ACC112 (cell line): ENCODE results near the gene CFAP90.

Experiments
- H2AFZ ChIP-seq: fragments of 200-600 bp; sonication (generic); one replicate; pipeline ENCODE4 v1.6.0; 2017; ENCODE audit warnings: antibody characterized with exemption, low read length; ENCODE audit not compliant: unreplicated experiment
- H3K27ac ChIP-seq: fragments of 200-600 bp; sonication (generic); 2 replicates; pipeline ENCODE4 v1.5.1; 2014; ENCODE audit warnings: low read depth, mild to moderate bottlenecking, antibody characterized with exemption, low read length, moderate library complexity
- H3K27me3 ChIP-seq: fragments of 200-600 bp; sonication (generic); 2 replicates; pipeline ENCODE4 v1.6.1; 2014; ENCODE audit warnings: mild to moderate bottlenecking, antibody characterized with exemption, low read length, moderate library complexity, mixed read lengths; ENCODE audit not compliant: insufficient read depth
- H3K36me3 ChIP-seq: fragments of 200-600 bp; sonication (generic); 2 replicates; pipeline ENCODE4 v1.6.1; 2016; ENCODE audit warnings: mild to moderate bottlenecking, antibody characterized with exemption, low read length, moderate library complexity, mixed read lengths; ENCODE audit not compliant: insufficient read depth
- H3K4me1 ChIP-seq: fragments of 200-600 bp; sonication (generic); one replicate; pipeline ENCODE4 v1.6.1; 2016; ENCODE audit warnings: low read length, mixed read lengths; ENCODE audit not compliant: insufficient read depth, unreplicated experiment, control insufficient read depth
- H3K4me3 ChIP-seq: fragments of 200-600 bp; sonication (generic); 2 replicates; pipeline ENCODE4 v1.5.1; 2014; ENCODE audit warnings: mild to moderate bottlenecking, low read depth, low read length
- H3K79me2 ChIP-seq: fragments of 200-600 bp; sonication (generic); one replicate; pipeline ENCODE4 v1.6.0; 2016; ENCODE audit warnings: low read length; ENCODE audit not compliant: control insufficient read depth, unreplicated experiment, insufficient read depth

Gene CFAP90

GRCh38 chr5:7803937-7804336 is 47.0 kb downstream of the CFAP90 start:
- H3K36me3 ChIP-seq, result no peaks in the 10 kb centered on the region
- no peak overlapping the region for H2AFZ ChIP-seq

DNA sequence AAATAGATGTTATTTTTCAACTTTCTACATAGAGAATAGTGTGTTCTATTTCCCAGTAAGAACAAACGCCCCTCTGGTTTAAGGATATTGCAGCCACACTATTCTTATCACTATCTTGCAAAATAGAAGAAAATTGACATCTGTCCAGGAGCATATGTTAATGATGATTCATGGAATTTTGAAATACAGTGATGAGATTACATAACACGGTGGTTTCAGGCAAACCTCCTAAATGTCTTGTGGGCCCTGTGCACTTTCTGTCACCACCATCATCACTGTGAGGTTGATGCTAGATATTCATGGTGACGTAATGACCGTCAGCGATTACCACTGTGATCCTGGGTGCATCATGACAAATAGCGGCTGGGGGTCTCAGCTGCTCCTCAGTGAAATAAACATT is 48.1 kb downstream of the CFAP90 start:
- H3K79me2 ChIP-seq, result no peaks in the 10 kb centered on the region
- no peak overlapping the region for H2AFZ ChIP-seq
- no peak overlapping the region for H3K4me3 ChIP-seq
- no peak overlapping the region for H3K27ac ChIP-seq
- H3K4me1 ChIP-seq, result no peaks in the 10 kb centered on the region
- no peaks in the 10 kb centered on the region for H3K36me3 ChIP-seq
- H3K27me3 ChIP-seq, result peaks cover under 1% of the 10 kb centered on the region; the same call in 1 of the 2 replicates

More at GRCh38 chr5:7803937-7804336, 47.0 kb downstream of the CFAP90 start:
- no peak overlapping the region for H3K4me3 ChIP-seq
- H3K27me3 ChIP-seq, result no peaks in the 10 kb centered on the region
- no peak overlapping the region for H3K27ac ChIP-seq
- H3K4me1 ChIP-seq, result no peaks in the 10 kb centered on the region
- no peaks in the 10 kb centered on the region for H3K79me2 ChIP-seq

- peaks cover 5% of the 10 kb centered on the region; the same call in 1 of the 2 replicates for H3K27me3 ChIP-seq
- no peaks in the 10 kb centered on the region for H3K36me3 ChIP-seq
- no peak overlapping the region for H3K4me3 ChIP-seq
- no peak overlapping the region for H2AFZ ChIP-seq
- H3K27ac ChIP-seq, result no peak overlapping the region
- H3K79me2 ChIP-seq, result no peaks in the 10 kb centered on the region
- no peaks in the 10 kb centered on the region for H3K4me1 ChIP-seq
Measured at GRCh38 chr5:7801891-7802614, 48.9 kb downstream of the CFAP90 start.

DNA sequence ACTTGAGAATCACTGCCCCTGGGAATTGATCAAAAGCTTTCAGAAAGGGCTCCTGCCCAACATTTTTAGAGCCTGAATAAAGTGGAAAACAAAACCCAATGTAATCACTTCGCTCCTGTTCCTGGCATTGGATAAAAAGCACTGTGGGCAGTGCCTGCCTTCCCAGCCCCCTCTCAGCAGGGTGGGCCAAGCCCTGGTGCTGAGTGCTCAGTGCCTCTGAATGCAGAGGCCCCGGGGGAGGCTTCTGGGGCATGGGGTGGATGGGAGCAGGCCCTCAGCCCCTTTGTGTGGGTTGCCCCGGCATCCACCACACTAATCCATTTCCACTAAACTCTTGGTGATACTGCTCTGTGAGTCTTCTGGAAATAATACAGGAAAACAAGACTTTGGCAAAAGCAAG is 55.6 kb downstream of the CFAP90 start:
- Histone ChIP-seq H3K36me3 (no peaks in the 10 kb centered on the region), H3K79me2 (no peaks in the 10 kb centered on the region), H3K27ac (no peak overlapping the region), H2AFZ (no peak overlapping the region), H3K27me3 (peaks cover 8% of the 10 kb centered on the region; the same call in 1 of the 2 replicates), H3K4me3 (no peak overlapping the region), H3K4me1 (no peaks in the 10 kb centered on the region)

DNA sequence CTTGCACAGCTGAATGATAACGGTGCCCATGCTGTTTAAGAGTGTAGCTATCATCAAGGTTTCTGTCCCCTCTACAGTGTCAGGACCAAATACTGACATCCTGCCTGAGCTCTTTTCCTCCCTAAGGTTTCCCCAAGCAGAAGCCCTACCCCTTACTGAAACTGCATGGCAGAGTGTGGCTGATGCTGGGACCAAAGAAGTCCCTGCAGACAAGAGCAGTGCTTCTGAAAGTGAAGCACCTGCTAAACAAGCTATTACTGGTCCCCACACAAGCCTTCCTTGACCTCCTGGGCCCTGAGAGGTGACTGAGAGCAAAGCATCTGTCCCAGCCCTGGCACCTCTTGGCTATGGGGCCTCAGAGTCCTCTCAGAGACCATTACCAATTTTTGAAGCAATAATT is 56.1 kb downstream of the CFAP90 start:
- Histone ChIP-seq H3K27ac (no peak overlapping the region), H3K4me1 (no peaks in the 10 kb centered on the region), H3K27me3 (peaks cover 8% of the 10 kb centered on the region; the same call in 1 of the 2 replicates), H3K79me2 (no peaks in the 10 kb centered on the region), H3K36me3 (no peaks in the 10 kb centered on the region), H3K4me3 (no peak overlapping the region), H2AFZ (no peak overlapping the region)

- Histone ChIP-seq H3K4me3 (no peak overlapping the region), H3K27ac (no peak overlapping the region), H3K79me2 (no peaks in the 10 kb centered on the region), H3K36me3 (no peaks in the 10 kb centered on the region), H2AFZ (no peak overlapping the region), H3K27me3 (peaks cover 8% of the 10 kb centered on the region; the same call in 1 of the 2 replicates), H3K4me1 (no peaks in the 10 kb centered on the region)
Measured at GRCh38 chr5:7794311-7794710, 56.6 kb downstream of the CFAP90 start.

DNA sequence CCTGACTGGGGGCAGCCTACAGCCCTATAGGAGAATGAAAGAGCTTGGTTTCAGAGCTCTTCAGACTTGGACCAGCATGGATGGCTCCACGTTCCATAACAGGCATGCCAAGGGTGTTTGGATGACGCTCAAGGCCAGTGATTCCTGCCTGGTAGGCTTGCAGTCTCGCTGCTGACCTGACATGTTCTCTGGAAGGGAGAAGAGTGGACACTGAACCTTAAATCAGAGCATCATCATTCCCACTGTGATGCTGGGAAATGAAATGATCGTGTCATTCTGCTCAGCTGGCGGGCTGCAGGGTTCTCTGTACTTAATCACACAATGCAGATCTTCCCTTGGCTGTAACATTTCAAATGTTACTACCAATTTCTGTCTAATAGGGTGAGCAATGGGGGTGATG is 57.0 kb downstream of the CFAP90 start:
- Histone ChIP-seq H3K4me3 (no peak overlapping the region), H3K79me2 (no peaks in the 10 kb centered on the region), H2AFZ (no peak overlapping the region), H3K4me1 (no peaks in the 10 kb centered on the region), H3K36me3 (no peaks in the 10 kb centered on the region), H3K27me3 (peaks cover 8% of the 10 kb centered on the region; the same call in 1 of the 2 replicates), H3K27ac (no peak overlapping the region)

- H3K36me3 ChIP-seq, result no peaks in the 10 kb centered on the region
- H3K4me3 ChIP-seq, result no peak overlapping the region
- no peak overlapping the region for H3K27ac ChIP-seq
- no peaks in the 10 kb centered on the region for H3K79me2 ChIP-seq
- H3K27me3 ChIP-seq, result peaks cover 4% of the 10 kb centered on the region; the same call in 1 of the 2 replicates
- H3K4me1 ChIP-seq, result no peaks in the 10 kb centered on the region
- no peak overlapping the region for H2AFZ ChIP-seq
Measured at GRCh38 chr5:7789567-7789966, 61.4 kb downstream of the CFAP90 start.

DNA sequence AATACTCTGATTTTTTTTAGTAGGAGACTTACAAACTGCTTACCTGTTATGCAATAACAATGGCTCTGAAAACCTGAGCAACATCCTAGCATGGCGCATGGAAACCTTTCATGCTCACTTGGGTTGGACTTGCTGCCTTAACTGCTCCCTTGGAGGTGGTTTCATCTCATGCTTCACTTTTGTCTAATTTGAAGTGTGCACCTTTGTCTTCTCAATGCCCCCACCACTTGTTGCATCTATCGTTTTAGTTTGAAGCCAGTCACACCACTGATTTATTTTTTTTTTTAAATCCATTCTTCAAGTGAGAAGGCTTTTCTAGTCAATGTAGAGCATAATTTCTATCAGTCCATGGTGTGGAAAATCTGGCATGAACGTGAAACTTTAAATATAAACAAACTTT is 63.2 kb downstream of the CFAP90 start:
- Histone ChIP-seq H3K27ac (no peak overlapping the region), H3K79me2 (no peaks in the 10 kb centered on the region), H3K36me3 (no peaks in the 10 kb centered on the region), H3K4me1 (no peaks in the 10 kb centered on the region), H3K4me3 (no peak overlapping the region), H3K27me3 (no peaks in the 10 kb centered on the region), H2AFZ (no peak overlapping the region)

DNA sequence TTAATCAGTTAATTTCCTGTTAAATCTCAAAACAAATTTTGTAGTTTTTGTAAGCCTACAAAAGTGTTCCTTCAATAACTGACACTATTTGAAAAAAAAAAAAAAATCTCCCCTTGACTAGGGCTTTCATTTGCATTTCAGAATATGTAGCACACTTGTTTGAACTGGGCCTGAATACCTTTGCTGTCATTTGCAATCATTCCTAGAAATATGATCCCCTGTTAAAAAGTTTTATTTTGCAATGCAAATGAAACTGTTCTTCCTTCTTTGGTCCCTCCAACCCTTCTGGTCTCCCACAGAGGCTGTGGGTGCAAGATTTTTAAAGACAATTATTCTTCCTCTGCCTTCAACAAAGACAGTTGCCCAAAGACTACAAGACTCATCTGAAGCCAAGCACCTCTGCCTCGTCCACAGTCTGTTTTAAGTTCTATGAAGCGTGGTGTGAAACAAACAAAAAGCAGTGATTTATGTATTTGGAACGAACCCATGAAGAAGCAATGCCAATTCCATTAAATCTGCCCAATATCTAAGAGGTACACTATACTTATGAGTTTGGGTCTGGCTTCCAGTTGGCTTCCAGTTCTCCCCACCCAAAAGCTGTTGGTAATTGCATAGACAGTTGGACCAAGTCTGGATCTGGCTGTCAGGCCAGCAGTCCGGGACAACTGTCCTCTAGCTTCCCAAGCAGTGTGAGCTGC is 66.1 kb downstream of the CFAP90 start:
- no peaks in the 10 kb centered on the region for H3K79me2 ChIP-seq
- no peak overlapping the region for H3K27ac ChIP-seq
- no peak overlapping the region for H3K4me3 ChIP-seq
- H3K36me3 ChIP-seq, result no peaks in the 10 kb centered on the region
- H3K4me1 ChIP-seq, result no peaks in the 10 kb centered on the region
- no peak overlapping the region for H2AFZ ChIP-seq
- no peaks in the 10 kb centered on the region for H3K27me3 ChIP-seq

DNA sequence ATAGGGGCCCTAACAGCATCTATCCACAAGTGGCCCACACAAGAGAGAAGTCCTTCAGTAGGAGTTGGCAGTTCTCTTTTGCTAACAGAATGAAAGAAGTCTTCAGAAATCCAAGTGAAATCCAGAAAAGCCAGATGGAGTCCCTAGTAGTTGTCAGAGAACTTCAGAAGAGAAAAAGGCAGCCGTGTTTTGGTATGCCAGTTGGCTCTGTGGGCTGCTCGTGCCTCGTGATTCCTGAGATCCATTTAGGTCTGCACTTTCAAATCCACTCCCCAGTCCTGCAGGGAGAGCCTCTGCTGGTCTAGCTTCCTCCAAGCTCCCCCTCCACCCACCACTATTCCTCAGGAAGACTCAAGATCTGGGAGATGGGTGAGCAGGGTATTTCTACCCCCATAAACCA is 69.0 kb downstream of the CFAP90 start:
- no peaks in the 10 kb centered on the region for H3K36me3 ChIP-seq
- H2AFZ ChIP-seq, result no peak overlapping the region
- H3K27ac ChIP-seq, result no peak overlapping the region
- no peaks in the 10 kb centered on the region for H3K27me3 ChIP-seq
- no peaks in the 10 kb centered on the region for H3K79me2 ChIP-seq
- H3K4me3 ChIP-seq, result no peak overlapping the region
- H3K4me1 ChIP-seq, result no peaks in the 10 kb centered on the region
